K562 (cell line): ENCODE measurements around the gene VDAC2. TPM values are rescaled to one million over a fixed set of nuclear protein-coding genes. Genes with fewer than 3 reads are reported as not detected.

Experiments
- ARID4B ChIP-seq: sonication (generic); formaldehyde crosslinking; IDR thresholded peaks from 2 replicates; pipeline ENCODE4 v1.8.0; 2022; ENCODE audit warnings: mild to moderate bottlenecking, missing genetic modification reagents
- CREB5 ChIP-seq: fragments of 250-450 bp; sonication (Bioruptor Pico); IDR thresholded peaks from 2 replicates; pipeline ENCODE4 v1.5.0; 2020; ENCODE audit warnings: mild to moderate bottlenecking
- GMEB1 ChIP-seq: fragments of 250-450 bp; sonication (Bioruptor Pico); IDR thresholded peaks from 2 replicates; pipeline ENCODE4 v1.4.0; 2020; ENCODE audit warnings: mild to moderate bottlenecking
- STAT6 ChIP-seq: sonication (generic); formaldehyde crosslinking; IDR thresholded peaks from 2 replicates; pipeline ENCODE4 v1.8.1; 2023; ENCODE audit warnings: mild to moderate bottlenecking, missing genetic modification reagents
- ZNF184 ChIP-seq: sonication (generic); formaldehyde crosslinking; IDR thresholded peaks from 2 replicates; pipeline ENCODE4 v1.5.0; 2020; ENCODE audit warnings: missing genetic modification reagents
- ZNF511 ChIP-seq: sonication (generic); formaldehyde crosslinking; IDR thresholded peaks from 2 replicates; pipeline ENCODE4 v1.8.0; 2022; ENCODE audit warnings: mild to moderate bottlenecking, missing genetic modification reagents
- ZSCAN32 ChIP-seq: fragments of 450-650 bp; formaldehyde crosslinking; IDR thresholded peaks from 2 replicates; pipeline ENCODE4 v1.4.0; 2020; ENCODE audit warnings: mild to moderate bottlenecking, moderate library complexity
- polyA plus RNA-seq, 8 experiments: library from polyadenylated mRNA; depleted of rRNA in 4 of 8; stranded (reverse) in 5 of 8; unstranded in 3 of 8; fragments of >200 nt; fragmentation: Nextera tagmentation in 2 of 8; fragmentation: Illumina TruSeq in 1 of 8; extraction: Ambion mirVana in 2 of 8; extraction: Trizol in 1 of 8; gene quantifications; 2 replicates each; pipeline versions ENCODE4 v1.2.1 to v1.2.3, GENCODE V29; 2011 to 2014; ENCODE audit warnings: inconsistent platforms in 1 of 8, missing spikeins in 1 of 8
- total RNA-seq, 7 experiments: library from RNA; depleted of rRNA in 6 of 7; stranded (reverse); fragments of >200 nt in 6 of 7; fragmentation: Illumina TruSeq in 2 of 7; extraction: Trizol in 2 of 7; gene quantifications; 2 replicates each; pipeline versions ENCODE4 v1.2.1 to v1.2.3, GENCODE V29; 2011 to 2021; ENCODE audit warnings: low replicate concordance in 1 of 7
- TF ChIP-seq, protein P1 (sequence below): fragments of 450-650 bp; IDR thresholded peaks from 2 replicates; pipeline ENCODE4 v1.6.1; 2016; ENCODE audit warnings: antibody characterized with exemption
- TF ChIP-seq, protein P2 (sequence below): fragments of 200-800 bp; sonication (Bioruptor generic); IDR thresholded peaks from 2 replicates; pipeline ENCODE4 v1.6.1; 2017; ENCODE audit warnings: missing genetic modification characterization, missing compliant biosample characterization

The VDAC2 gene
- total and polyA plus RNA-seq, 9 of the 15 experiments (the other 6 are each of a cell fraction or from before 2014, with no cell fraction given): 139 to 450 (median 250) TPM

GRCh38 chr10:75209921-75210281 lies 695 bp upstream of the VDAC2 start (continued):
- TF ChIP-seq ARID4B (CRISPR knock-in tag): no peak; the same call in 1 of the 2 replicates
- TF ChIP-seq, protein P1, sequence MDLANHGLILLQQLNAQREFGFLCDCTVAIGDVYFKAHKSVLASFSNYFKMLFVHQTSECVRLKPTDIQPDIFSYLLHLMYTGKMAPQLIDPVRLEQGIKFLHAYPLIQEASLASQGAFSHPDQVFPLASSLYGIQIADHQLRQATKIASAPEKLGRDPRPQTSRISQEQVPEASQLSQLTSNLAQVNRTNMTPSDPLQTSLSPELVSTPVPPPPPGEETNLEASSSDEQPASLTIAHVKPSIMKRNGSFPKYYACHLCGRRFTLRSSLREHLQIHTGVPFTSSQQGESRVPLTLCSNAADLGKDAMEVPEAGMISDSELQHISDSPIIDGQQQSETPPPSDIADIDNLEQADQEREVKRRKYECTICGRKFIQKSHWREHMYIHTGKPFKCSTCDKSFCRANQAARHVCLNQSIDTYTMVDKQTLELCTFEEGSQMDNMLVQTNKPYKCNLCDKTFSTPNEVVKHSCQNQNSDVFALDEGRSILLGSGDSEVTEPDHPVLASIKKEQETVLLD: peak; percentile 86
- 0 out of 2 replicates have a peak, but pooled peaks have one; percentile 75 for TF ChIP-seq CREB5 (CRISPR knock-in tag)
- TF ChIP-seq ZNF511 (CRISPR knock-in tag): 0 out of 2 replicates have a peak, but pooled peaks have one; percentile 64
- no peak for TF ChIP-seq ZNF184 (CRISPR knock-in tag)
- TF ChIP-seq, protein P2, sequence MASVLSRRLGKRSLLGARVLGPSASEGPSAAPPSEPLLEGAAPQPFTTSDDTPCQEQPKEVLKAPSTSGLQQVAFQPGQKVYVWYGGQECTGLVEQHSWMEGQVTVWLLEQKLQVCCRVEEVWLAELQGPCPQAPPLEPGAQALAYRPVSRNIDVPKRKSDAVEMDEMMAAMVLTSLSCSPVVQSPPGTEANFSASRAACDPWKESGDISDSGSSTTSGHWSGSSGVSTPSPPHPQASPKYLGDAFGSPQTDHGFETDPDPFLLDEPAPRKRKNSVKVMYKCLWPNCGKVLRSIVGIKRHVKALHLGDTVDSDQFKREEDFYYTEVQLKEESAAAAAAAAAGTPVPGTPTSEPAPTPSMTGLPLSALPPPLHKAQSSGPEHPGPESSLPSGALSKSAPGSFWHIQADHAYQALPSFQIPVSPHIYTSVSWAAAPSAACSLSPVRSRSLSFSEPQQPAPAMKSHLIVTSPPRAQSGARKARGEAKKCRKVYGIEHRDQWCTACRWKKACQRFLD: peak; percentile 97; the same call in 1 of the 2 replicates
- no peak for TF ChIP-seq ZSCAN32 (CRISPR knock-in tag)
- TF ChIP-seq STAT6 (CRISPR knock-in tag): 0 out of 2 replicates have a peak, but pooled peaks have one; percentile 28
- TF ChIP-seq GMEB1 (CRISPR knock-in tag): peak; percentile 37; the same call in 1 of the 2 replicates
